Body of pancreas (tissue), 4 donors: ENCODE results near the gene STOX2. TPM values are rescaled to one million over a fixed set of nuclear protein-coding genes. Genes with fewer than 3 reads are reported as not detected.
A peak's percentile ranks its signal among the peaks of the same experiment; 100 is the strongest.

Experiments used
- ATAC-seq: fragments of 150-250 bp; one replicate; pipeline ENCODE4 v1.9.1; 2016
- DNase-seq, 4 donors: peaks; one replicate each; pipeline ENCODE4 v3.0.0-alpha.2; 2019
- H3K27ac ChIP-seq, 4 donors: fragments of 200-600 bp; sonication (generic); 1 replicate in 3 of 4; 2 replicates in 1 of 4; pipeline versions ENCODE4 v1.5.1 to v1.6.1; 2016 to 2019; ENCODE audit warnings: mild to moderate bottlenecking in 1 of 4, mixed read lengths in 1 of 4, moderate library complexity in 1 of 4
- H3K27me3 ChIP-seq, 2 donors: fragments of 200-600 bp; sonication (generic); one replicate each; pipeline ENCODE4 v1.6.0; 2016; ENCODE audit warnings: mild to moderate bottlenecking in 1 of 2
- H3K36me3 ChIP-seq, 2 donors: fragments of 200-600 bp; sonication (generic); replicated peaks in 1 of 2; 2 replicates each; pipeline ENCODE4 v1.5.1; 2016; ENCODE audit warnings: low read depth in 2 of 2; ENCODE audit not compliant: insufficient read depth in 1 of 2
- H3K4me1 ChIP-seq: fragments of 200-600 bp; sonication (generic); one replicate; pipeline ENCODE4 v1.6.0; 2016
- H3K4me3 ChIP-seq, 2 donors: fragments of 200-600 bp; sonication (generic); 1 replicate in 1 of 2; 2 replicates in 1 of 2; pipeline ENCODE4 v1.5.1; 2016 to 2019
- H3K9me3 ChIP-seq, 3 donors: fragments of 200-600 bp; sonication (generic); 1 replicate in 2 of 3; 2 replicates in 1 of 3; pipeline ENCODE4 v1.5.1; 2016
- CTCF ChIP-seq, 7 experiments: fragments of 450-650 bp in 4 of 7; fragments of 200-600 bp in 3 of 7; sonication (generic) in 3 of 7; IDR thresholded peaks; one replicate each; pipeline ENCODE4 v1.5.1; 2016 to 2019; ENCODE audit warnings: antibody characterized with exemption in 7 of 7
- POLR2A ChIP-seq, 3 donors: fragments of 450-650 bp; IDR thresholded peaks; one replicate each; pipeline ENCODE4 v1.6.1; 2016; ENCODE audit warnings: antibody characterized with exemption in 3 of 3, mild to moderate bottlenecking in 2 of 3
- WGBS, 2 donors: methylation state at CpG; one replicate each; pipeline ENCODE4 v1.1.5; 2017; 5-methylcytosine and 5-hydroxymethylcytosine counted together
- intact Hi-C: fragments of 100-400 bp; cut with DNase I; formaldehyde crosslinking; loops from one replicate; pipeline ENCODE4 v1.15.1; 2023
- total RNA-seq, 2 donors: library from RNA; depleted of rRNA; stranded (reverse); fragments of >200 nt; gene quantifications; one replicate each; pipeline ENCODE4 v1.1.0, GENCODE V29; 2016

The STOX2 gene
- total RNA-seq, 2 donors from 2014 or later: 15.0 to 15.8 TPM

DNA sequence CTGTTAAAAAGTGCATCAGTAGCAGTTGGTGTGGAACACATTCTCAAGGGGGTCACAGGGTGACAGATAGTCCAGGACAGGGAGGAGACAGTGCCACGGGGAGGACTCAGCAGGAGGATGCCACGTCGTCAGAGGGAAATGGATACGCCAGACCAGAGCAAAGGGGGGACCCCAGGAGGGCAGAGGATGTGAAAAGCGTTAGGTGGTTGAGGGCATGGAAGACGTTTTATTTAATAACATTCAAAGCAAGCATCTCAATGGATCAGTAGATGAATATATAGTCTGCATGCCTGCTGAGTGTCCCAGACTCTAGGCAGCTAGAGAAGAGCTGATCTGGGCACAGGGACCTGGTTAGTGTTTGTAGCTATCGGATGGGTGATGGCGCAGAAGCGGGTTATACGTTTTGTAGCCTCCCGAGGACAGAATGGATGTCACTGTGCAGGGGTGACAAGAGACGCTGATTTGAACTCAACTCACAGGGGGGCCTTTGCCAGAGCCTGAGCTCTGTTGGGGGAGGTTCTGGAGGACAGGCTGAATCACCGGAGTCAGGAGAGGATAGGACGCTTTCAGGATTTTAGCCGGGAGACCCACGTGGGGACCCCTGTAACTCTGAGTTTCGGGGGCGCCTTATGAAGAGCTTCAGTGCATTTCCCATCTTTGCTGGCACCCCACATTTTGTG lies 81.3 kb downstream of the STOX2 start:
- DNase-seq: no peak
- WGBS, 2 donors: 90 to 94% methylated on average over 18 of the region's 18 CpGs
- Histone ChIP-seq H3K27me3 (no peaks in the 10 kb centered on the region), H3K36me3 (no peaks in the 10 kb centered on the region), H3K4me3 (no peak overlapping the region), H3K4me1 (peaks cover 5% of the 10 kb centered on the region), H3K9me3 (no peaks in the 10 kb centered on the region), H3K27ac (no peak overlapping the region)
- intact Hi-C loops: no loop called here
- TF ChIP-seq POLR2A (IDR thresholded peaks at IDR 0.05) (no peak), CTCF (IDR thresholded peaks at IDR 0.05) (no peak)
- no peak for ATAC-seq

DNA sequence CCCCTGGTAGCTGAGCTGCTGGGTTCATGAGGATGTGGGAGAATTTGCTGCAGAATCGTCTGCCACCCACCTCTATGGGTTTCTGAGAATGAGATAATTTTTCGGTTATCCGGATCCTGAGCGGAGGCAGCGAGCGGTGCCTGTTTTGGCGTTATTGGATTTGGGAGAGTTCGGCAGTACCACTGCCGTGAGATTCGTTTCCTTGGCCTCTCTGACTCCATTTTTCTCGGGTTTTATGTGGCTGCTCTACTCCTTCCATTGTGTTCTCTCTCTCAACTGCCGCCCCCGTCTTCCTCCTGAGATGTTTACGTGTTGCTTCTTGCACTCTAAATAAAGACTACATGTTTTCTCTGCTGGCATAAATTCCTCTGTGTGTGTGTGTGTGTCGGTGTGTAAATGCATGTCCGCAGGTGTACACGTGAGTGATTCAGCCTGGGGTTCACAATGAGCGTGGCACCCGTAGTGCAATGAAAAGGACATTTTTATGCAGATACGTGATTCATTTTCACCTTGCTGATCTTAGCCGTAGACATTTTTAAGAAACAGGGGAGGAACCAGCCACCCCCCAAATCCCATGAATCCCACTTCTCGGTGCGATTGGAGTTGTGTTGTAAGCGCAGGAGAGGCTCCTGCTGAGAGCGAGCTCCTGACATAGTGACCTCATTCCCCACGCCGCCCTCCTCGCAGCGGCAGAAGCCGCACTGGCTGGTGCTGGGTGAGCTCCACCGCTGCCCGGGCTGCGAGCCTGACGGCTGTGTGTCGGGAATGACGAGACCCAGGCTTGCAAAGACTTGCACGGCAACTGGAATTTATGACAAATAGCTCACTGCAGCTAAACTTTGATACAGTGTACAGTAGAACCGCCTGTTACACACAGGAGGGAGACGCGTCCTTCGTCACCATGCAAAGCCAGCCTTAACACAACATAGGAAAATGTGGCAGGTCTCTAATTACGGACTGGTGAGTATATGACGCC lies 82.2 kb downstream of the STOX2 start:
- DNase-seq (peak; percentile 37 to 52 (median 48)), ATAC-seq (peak; percentile 78)
- intact Hi-C loops: no loop called here
- H3K27ac ChIP-seq: peak overlapping the region in 3 of 4 donors; percentile 13 to 48 (median 36)
- no peaks in the 10 kb centered on the region for H3K27me3 ChIP-seq
- peaks cover 0 to 3% (median 0%) of the 10 kb centered on the region in 3 donors for H3K9me3 ChIP-seq
- 77 to 83% methylated on average over 33 to 43 of the region's 43 CpGs for WGBS, 2 donors
- H3K36me3 ChIP-seq: no peaks in the 10 kb centered on the region
- TF ChIP-seq CTCF (IDR thresholded peaks at IDR 0.05) (no peak), POLR2A (IDR thresholded peaks at IDR 0.05) (peak in 1 of 3 donors; percentile 9)
- H3K4me3 ChIP-seq: no peak overlapping the region
- peaks cover 5% of the 10 kb centered on the region for H3K4me1 ChIP-seq

DNA sequence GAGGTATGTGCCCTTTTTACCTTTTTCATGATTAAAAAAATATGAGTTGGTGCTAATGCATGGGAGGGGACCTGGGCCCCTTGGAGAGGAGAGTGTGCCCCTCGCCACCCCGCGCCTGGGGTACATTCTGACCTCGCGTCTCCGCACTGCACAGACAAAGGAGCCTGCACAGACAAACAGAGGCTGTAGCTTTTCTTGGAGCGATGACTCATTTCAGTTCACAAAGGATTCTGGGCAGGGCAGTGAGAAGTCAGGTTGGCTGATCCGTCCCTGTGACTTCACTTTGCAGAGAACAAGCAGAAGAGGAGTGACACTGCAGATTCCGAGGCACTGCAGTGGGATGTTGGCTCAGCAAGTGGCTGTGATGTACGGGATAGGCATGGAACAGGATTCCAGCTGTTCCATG lies 82.9 kb downstream of the STOX2 start:
- Histone ChIP-seq H3K36me3 (no peaks in the 10 kb centered on the region), H3K4me3 (no peak overlapping the region), H3K27ac (peak overlapping the region in 2 of 4 donors; percentile 36 to 48), H3K4me1 (peaks cover 5% of the 10 kb centered on the region), H3K9me3 (peaks cover 0 to 5% (median 0%) of the 10 kb centered on the region in 3 donors), H3K27me3 (no peaks in the 10 kb centered on the region)
- ATAC-seq (peak; percentile 80), DNase-seq (peak; percentile 27 to 63 (median 44))
- peak in 1 of 3 donors; percentile 3 for TF ChIP-seq POLR2A (IDR thresholded peaks at IDR 0.05)
- TF ChIP-seq CTCF (IDR thresholded peaks at IDR 0.05): no peak
- whole genome bisulfite sequencing, 2 donors: 27 to 67% methylated on average over 9 of the region's 10 CpGs
- intact Hi-C loops: no loop called here

- Histone ChIP-seq H3K36me3 (no peaks in the 10 kb centered on the region), H3K4me1 (peaks cover 5% of the 10 kb centered on the region), H3K4me3 (no peak overlapping the region), H3K27ac (no peak overlapping the region), H3K9me3 (peaks cover 0 to 5% (median 0%) of the 10 kb centered on the region in 3 donors), H3K27me3 (no peaks in the 10 kb centered on the region)
- intact Hi-C loops: no loop called here
- DNase-seq (no peak), ATAC-seq (no peak)
- 78 to 81% methylated on average over 8 to 9 of the region's 9 CpGs for WGBS, 2 donors
- TF ChIP-seq CTCF (IDR thresholded peaks at IDR 0.05) (no peak), POLR2A (IDR thresholded peaks at IDR 0.05) (no peak)
Measured at GRCh38 chr4:183988874-183989273, 83.8 kb downstream of the STOX2 start.
